ENCODE measurements around the gene CTDSP2. TPM values are rescaled to one million over a fixed set of nuclear protein-coding genes. Genes with fewer than 3 reads are reported as not detected.
"Not testable (repeated sequence)": the region's sequence is repeated elsewhere in the genome, so short reads cannot be mapped to it uniquely, and the experiment has no call there.

The CTDSP2 gene
- polyA plus RNA-seq (ENCODE audit: insufficient read length in 3 of 3), result 100 to 1,000 TPM; 258 to 263 (median 262) TPM

GRCh38 chr12:57846577-57847319, at the start of gene CTDSP2:
Gene CTDSP2, minus strand, starts transcription at chr12:57846729. Its CDS starts 294 bp downstream, at chr12:57846435.
- DNase-seq (ENCODE audit: low read depth in 3 of 3, low spot score in 2 of 3), result peak; percentile 96 to 98 (median 96)

DNA sequence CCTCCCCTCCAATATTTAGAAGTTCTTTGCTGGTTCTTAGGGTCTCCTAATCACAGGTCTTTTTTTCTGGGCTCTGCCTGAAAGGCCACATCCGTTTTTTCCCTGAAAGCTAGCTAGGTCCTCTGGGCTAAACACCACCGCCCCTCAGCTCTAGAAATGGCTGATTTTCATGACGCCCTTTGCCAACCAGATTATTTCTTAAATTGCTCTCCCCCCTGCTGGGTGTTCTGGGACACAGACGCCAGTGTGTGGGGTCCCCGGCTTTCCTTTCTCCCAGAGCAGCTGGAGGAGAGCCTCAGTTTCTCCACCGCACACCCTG, 49.5 kb upstream of the CTDSP2 start:
- no peak for DNase-seq (ENCODE audit: low read depth in 3 of 3, low spot score in 2 of 3)

DNA sequence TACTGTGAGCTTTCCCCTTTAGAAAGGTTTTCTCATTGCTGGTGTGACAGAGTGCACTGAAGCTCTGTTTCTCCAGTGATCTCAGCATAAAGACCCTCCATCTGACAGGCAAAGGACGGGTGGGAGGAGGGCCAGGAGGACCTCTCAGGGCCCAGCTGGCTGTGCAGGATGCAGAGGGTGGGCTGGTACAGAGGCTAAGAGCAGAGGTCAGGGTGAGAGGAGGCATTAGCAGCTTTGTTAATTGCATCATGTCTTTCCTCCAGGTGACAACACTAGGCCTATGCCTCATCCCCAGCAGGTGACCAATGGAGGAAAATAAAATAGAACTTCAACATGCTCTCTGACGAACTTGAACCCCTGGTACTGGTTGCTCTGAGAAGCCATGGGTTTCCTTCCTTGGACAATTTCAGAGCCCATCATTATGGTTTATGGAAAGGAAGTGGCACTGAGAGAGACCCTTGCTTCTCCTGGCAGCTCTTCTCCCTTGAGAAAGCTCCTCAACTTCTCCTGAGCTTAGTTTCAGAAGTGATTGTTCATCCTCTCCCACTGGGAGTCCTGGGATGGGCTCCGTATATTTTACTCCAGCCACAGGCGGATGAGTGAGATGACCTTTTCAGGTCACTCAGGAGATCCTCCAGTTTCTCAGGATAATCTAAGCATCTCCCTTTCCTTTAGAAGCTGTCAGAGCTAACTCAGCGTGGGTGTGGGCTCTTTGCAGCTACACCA, 49.0 kb upstream of the CTDSP2 start:
- no peak for DNase-seq (ENCODE audit: low read depth in 3 of 3, low spot score in 2 of 3)

DNA sequence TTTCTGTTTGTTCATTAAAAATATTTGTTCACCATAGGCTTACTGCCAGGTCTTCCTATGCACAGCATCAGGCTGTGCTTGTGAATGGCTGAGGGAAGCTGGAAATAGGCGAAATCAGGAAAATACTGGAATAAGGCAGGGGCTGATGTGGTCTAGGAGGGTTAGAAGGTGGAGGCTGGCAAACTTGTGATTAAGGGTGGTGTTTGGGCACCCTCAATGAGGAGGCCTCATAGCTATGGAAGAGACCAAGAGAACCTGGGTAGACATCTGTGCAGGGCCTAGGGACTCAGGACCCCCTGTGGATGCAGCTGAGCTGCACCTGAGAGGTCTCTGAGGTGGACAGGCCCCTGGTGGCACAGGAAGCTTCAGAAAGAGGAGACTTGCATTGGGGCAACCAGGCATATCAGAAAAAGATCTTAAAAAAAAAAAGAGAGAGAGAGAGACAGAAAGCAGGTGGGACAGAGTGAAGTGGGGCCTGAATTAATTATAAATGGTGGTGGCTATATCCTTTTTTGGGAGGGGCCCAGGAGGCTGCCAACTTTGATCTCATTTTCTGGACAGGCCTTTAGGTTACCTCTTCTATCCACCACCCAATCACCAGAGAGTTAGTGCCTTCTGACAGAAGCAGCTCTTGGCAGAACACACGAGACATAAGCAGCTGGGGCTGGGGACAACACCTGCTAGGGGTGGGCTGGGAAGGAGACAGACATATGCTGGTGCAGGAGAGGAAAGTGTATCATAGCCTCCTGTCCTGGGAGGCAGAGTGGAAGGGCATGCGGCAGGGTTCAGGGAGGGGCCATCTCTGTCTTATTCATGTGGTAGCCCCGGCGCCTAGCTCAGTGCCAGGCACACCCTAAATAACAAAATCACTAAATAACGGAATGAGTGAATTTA, 48.1 kb upstream of the CTDSP2 start:
- DNase-seq (ENCODE audit: low read depth in 3 of 3, low spot score in 2 of 3), result no peak

DNA sequence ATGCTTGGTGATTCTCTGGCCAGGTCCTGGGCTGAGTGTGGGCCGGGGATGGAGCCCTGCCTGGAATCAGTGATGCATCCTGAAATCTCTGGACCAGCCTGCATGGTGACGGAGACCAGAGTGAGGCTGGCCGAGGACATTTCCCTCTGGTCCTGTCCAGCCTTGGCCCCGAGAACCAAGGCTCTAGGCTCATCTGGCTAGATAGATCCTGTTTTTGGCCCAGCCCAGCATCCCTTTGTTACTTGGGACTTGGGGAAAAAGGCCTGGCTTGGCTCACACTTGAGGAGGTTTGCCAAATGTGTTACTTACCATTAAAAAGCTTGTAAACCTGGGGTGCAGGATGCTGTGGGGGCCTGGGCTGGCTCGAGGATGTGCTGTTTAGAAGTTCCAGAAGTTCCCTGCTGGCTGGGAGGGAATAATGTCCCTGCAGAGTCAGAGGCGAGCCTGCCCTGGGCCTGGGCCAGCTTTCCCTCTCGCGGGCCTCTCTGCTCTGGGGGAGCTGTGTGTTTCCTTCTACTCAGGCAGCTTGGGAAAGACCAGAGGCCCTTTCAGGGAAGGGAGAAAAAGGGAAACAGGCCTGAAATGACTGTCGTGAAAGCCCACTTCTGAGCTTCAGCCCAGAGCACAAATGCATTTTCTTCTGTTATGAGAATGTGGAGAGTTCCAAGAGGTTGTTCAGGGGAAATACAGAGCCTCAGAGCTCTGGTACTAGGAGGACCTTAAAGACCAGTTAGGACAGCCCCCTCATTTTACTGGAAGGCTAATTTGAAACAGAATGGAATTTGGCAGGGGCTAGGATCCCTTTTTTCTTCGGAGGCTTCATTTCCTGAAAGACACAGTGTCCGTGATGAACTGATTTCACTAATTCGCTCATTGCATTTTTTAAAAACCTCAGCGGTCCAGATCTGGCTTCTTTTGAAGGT, 47.2 kb upstream of the CTDSP2 start:
- peak; percentile 88 to 92 (median 89) for DNase-seq (ENCODE audit: low read depth in 3 of 3, low spot score in 2 of 3)

- DNase-seq (ENCODE audit: low read depth in 3 of 3, low spot score in 2 of 3), result no peak
Observed at GRCh38 chr12:57892232-57892972, 45.9 kb upstream of the CTDSP2 start.

GRCh38 chr12:57891542-57892228, 45.2 kb upstream of the CTDSP2 start:
- DNase-seq (ENCODE audit: low read depth in 3 of 3, low spot score in 2 of 3), result no peak

DNA sequence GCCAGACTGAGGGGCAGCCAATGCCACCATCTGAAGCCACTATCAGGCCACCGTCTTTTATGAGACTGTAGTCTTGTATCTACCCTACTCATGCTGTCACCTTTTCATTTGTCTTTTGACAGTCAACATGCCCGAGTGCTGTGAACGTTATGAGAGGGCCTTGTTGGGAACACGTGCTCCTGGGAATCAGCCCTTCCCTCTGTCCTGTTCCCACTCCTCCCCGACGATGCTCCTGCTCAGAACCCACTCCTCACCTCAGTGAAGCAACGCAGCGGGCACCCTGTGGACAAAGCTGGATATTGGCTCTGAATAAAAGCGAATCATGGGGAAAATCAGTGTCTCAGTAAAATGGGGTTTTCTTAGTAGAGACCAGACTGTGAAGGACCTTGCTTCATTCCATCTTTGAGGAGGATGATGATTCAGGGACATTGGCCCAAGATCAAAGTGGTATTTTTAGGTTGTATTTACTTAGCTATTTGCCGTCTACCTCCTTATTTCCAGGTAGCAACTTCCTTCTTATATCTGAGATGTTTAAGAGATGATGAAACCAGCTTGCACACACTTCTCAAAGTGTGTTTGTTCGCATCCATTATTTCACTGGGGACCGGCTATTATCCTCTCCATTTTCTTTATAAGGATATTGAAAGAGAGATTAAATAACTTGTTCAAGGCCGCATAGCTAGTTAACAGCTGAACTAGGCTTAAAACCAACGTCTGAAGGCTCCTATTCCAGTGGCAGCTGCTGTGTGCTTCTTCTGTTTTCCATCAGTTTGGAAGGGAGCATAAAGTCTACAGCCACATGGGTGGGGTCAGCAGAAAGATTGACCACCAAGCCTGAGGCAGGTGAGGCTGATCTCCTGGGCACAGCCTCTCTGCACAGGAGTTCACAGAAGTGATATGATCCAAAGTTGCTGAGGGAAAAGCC, 43.9 kb upstream of the CTDSP2 start:
- no peak for DNase-seq (ENCODE audit: low read depth in 3 of 3, low spot score in 2 of 3)

DNA sequence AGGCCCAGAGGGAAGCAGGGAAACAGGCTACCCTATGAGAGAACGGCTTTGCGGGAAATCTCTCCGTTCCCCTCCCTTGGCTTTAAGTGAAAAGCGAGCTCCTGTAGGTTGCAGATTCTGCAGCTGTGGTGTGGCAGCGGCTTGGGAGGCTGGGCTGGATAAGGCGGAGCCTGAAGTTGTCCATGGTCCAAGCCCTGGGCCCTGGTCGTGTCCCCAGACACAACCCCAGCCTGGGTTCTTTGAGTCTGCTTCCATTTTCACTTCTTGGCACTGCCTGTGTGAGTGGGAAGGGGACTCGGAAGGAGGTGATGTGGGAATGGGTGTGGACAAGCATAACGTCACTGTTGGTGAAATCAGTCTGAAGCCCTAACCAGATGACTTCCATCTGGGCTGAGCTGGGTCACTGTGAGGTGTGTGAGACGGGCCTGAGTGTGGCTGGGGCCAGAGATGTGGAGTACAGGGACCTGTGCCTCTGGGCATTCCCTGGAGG, 43.0 kb upstream of the CTDSP2 start:
- no peak for DNase-seq (ENCODE audit: low read depth in 3 of 3, low spot score in 2 of 3)

DNA sequence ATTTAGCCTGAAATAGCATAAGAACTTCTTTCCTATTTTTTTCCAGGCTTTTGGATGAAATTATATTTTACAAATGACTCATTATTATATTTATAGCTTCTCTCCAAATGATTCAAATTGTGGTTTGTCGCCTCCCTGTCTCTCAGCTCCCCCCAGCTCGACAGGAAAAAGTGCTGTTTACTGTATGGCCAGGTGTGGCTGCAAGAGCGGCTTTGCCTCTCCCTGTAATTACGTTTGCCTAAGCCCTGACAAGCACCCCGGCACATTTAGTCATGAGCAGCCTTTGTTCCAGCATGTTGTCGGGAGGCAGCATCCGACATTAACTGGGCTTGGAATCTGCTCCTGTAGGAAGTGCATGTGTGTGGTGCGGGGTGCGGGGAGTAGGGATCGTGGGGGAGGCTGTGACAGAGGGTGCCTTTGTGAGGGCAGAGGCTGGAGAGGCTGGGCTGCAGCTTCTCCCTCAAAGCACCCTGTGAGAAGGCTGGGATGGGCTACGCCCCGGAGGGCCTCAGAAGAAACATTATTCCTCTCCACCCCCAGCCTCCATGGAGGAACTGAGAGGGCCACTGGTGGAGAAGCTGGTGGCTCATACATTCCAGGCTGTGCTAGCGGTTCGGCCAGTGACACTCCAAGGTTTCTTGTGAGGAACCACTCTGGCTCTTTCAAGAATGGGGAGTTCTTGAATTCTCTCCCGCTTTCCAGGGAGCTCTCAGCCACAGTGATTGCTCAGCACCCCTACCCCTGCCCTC, 42.1 kb upstream of the CTDSP2 start:
- DNase-seq (ENCODE audit: low read depth in 3 of 3, low spot score in 2 of 3), result no peak

DNA sequence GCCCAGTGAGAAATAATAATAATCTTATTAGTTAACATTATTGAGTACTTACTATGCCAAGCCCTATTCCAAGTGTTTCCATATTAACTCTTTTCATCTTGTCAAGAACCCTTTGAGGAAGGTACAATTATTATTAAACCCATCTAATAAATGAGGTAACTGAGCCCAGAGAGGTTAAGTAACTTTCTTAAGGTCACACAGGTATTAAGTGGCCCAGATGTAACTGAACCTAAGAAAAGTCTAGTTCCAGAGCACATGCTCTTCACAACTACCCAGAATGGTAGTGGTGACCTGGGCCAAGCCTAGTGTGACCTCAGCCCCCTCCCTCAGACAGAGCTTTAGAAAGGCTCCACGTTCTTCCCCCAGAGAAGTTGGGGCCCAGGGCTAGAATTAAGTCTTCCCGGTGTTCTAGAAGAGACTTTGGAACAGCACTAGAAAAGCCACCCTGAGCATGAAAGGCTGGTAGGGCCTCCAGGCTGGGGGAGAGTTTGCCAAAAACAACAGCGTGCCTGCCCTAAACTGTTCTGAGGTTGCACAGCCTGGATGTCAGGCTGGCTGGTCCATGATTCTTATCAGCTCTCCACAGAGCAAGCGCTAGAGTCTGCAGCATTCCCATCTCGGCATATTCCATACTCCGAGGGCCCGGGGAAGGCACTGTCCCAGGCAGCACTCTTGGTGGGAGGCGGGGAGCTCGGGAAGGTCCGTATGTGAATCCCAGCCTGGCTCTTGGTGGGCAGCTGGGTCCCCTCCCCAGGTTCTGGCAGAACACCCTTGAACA, 41.3 kb upstream of the CTDSP2 start:
- DNase-seq (ENCODE audit: low read depth in 3 of 3, low spot score in 2 of 3), result no peak

DNA sequence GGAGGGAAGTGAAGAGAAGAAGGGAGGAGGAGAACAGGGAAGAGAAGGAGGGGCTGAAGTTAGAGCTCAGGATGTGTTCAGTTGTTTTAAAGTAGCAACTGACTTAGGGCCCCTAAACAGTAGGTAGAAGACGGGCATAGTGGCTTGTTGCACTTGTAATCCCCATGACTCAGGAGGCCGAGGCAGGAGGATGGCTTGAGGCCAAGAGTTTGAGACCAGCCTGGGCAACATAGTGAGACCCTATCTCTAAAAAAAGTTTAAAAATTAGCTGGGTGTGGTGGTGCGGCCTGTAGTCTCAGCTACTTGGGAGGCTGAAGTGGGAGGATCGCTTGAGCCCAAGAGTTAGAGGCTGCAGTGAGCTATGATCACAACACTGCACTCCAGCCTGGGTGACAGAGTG, 40.4 kb upstream of the CTDSP2 start:
- not testable (repeated sequence) for DNase-seq (ENCODE audit: low read depth in 3 of 3, low spot score in 2 of 3)

DNA sequence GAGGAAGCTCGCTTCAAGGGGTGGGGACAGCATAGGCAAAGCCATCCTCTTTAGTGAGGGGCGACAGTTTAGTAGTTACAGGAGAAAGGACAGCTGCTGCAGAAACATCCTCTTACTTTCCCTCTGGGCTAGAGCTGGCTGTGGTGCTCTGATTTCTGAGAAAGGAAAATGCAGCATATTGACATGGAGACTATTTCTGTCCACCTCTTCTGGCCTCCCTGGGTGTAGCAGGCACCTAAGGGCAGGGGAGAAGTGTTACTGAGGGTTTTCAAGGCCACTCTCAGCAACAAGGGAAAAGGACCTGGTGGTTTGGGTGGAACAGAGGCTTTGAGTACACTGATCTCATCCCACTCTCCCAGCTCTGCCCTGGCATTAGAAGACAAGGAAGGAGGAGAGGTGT, 40.0 kb upstream of the CTDSP2 start:
- no peak for DNase-seq (ENCODE audit: low read depth in 3 of 3, low spot score in 2 of 3)

DNA sequence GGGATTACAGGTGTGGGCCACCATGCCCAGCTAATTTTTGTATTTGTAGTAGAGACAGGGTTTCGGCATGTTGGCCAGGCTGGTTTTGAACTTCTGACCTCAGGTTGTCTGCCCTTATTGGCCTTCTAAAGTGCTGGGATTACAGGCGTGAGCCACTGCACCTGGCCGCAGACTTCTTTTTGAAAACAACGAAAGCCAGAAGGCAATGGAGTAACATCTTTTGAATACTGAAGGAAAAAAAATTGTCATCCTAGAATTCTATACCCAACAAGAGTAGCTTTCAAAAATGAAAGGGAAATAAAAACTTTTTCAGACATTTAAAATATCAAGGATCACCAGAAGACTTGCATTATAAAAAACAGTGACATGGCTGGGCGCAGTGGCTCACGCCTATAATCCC, 38.7 kb upstream of the CTDSP2 start:
- DNase-seq (ENCODE audit: low read depth in 3 of 3, low spot score in 2 of 3), result no peak

- DNase-seq (ENCODE audit: low read depth in 3 of 3, low spot score in 2 of 3), result no peak
Observed at GRCh38 chr12:57883700-57884099, 37.2 kb upstream of the CTDSP2 start.

GRCh38 chr12:57883057-57883456, 36.5 kb upstream of the CTDSP2 start:
- no peak for DNase-seq (ENCODE audit: low read depth in 3 of 3, low spot score in 2 of 3)

All from right renal cortex interstitium (tissue), 3 donors.